GM12878 (cell line): ENCODE data around the gene PPP2R1B. TPM values are rescaled to one million over a fixed set of nuclear protein-coding genes. Genes with fewer than 3 reads are reported as not detected.

ENCODE experiments used
- ATAC-seq: fragments of 200-7000 bp; cut with Tn5 transposase; 3 replicates; pipeline ENCODE4 v1.9.1; 2020; ENCODE audit warnings: mild to moderate bottlenecking, moderate library complexity
- BruUV-seq: library from RNA; stranded (reverse); fragments of 400-500 nt; replicated peaks from 2 replicates; lab custom pipeline; 2021; lab: Mats Ljungman, UMichigan
- CTCF ChIA-PET: fragments of 300-600 bp; sonication (Branson Sonifier 250); formaldehyde crosslinking; extraction: SDS; loops from one replicate; lab custom pipeline; 2021; ENCODE audit warnings: inconsistent platforms; lab: Yijun Ruan, JAX
- POLR2A ChIA-PET: fragments of 350-600 bp; formaldehyde crosslinking; extraction: SDS; loops from one replicate; lab custom pipeline; 2021; ENCODE audit warnings: inconsistent platforms; lab: Charles Lee
- RAD21 ChIA-PET: fragments of 300-600 bp; sonication (Branson Sonifier 250); formaldehyde crosslinking; loops from one replicate; lab custom pipeline; 2023; ENCODE audit warnings: antibody characterized with exemption; ENCODE audit not compliant: unreplicated experiment; lab: Charles Lee
- SMC1A ChIA-PET: fragments of 300-600 bp; sonication (Branson Sonifier 250); formaldehyde crosslinking; loops from one replicate; lab custom pipeline; 2023; ENCODE audit not compliant: unreplicated experiment, uncharacterized antibody; lab: Charles Lee
- DNase-seq: peaks from one replicate; pipeline ENCODE4 v3.0.0-alpha.2; 2011; ENCODE audit warnings: low read depth, low spot score
- FAIRE-seq: peaks from 3 replicates; lab custom pipeline; 2011; peaks lifted over from hg19 to GRCh38; lab: Jason Lieb, UNC
- H2AFZ ChIP-seq: 2 replicates; pipeline ENCODE4 v1.6.0; 2011; ENCODE audit warnings: low read depth, low read length, control low read depth; ENCODE audit not compliant: control insufficient read depth
- H3K27ac ChIP-seq: 2 replicates; pipeline ENCODE4 v1.5.1; 2011; ENCODE audit warnings: control low read depth; ENCODE audit not compliant: control insufficient read depth, insufficient read depth
- H3K27me3 ChIP-seq, 2 experiments: replicated peaks in 1 of 2; 2 replicates each; pipeline versions ENCODE4 v1.6.0 to v1.6.1; 2011; ENCODE audit warnings: low read length in 1 of 2; ENCODE audit not compliant: control insufficient read depth in 2 of 2, insufficient read depth in 2 of 2
- H3K36me3 ChIP-seq, 2 experiments: 2 replicates each; pipeline ENCODE4 v1.5.1; 2011; ENCODE audit warnings: low read length in 1 of 2; ENCODE audit not compliant: control insufficient read depth in 2 of 2, insufficient read depth in 2 of 2
- H3K4me1 ChIP-seq: 2 replicates; pipeline ENCODE4 v1.6.1; 2011; ENCODE audit warnings: mild to moderate bottlenecking, low read length, moderate library complexity, mixed read lengths; ENCODE audit not compliant: control insufficient read depth, insufficient read depth
- H3K4me2 ChIP-seq: 2 replicates; pipeline ENCODE4 v1.6.0; 2011; ENCODE audit warnings: control low read depth; ENCODE audit not compliant: control insufficient read depth, insufficient read depth
- H3K4me3 ChIP-seq: fragments of 200-600 bp; sonication (generic); 2 replicates; pipeline ENCODE4 v1.5.1; 2016
- H3K79me2 ChIP-seq: 2 replicates; pipeline ENCODE4 v1.6.0; 2011; ENCODE audit warnings: low read length; ENCODE audit not compliant: control insufficient read depth, insufficient read depth
- H3K9ac ChIP-seq: 2 replicates; pipeline ENCODE4 v1.8.0; 2011; ENCODE audit warnings: low read length, control low read depth, mixed read lengths; ENCODE audit not compliant: control insufficient read depth, insufficient read depth
- H3K9me3 ChIP-seq: replicated peaks from 3 replicates; pipeline ENCODE4 v1.5.1; 2011; ENCODE audit warnings: mild to moderate bottlenecking, low read length; ENCODE audit not compliant: control insufficient read depth, insufficient read depth
- H4K20me1 ChIP-seq: 2 replicates; pipeline ENCODE4 v1.6.0; 2011; ENCODE audit not compliant: control insufficient read depth, insufficient read depth
- PAX5 ChIP-seq: IDR thresholded peaks from 2 replicates; pipeline ENCODE4 v1.6.1; 2011; ENCODE audit warnings: low read depth, low read length, borderline replicate concordance
- RB1 ChIP-seq: fragments of 450-650 bp; formaldehyde crosslinking; IDR thresholded peaks from 2 replicates; pipeline ENCODE4 v1.6.1; 2017; ENCODE audit warnings: mild to moderate bottlenecking, borderline replicate concordance
- RFX5 ChIP-seq: IDR thresholded peaks from 2 replicates; pipeline ENCODE4 v1.6.1; 2011; ENCODE audit warnings: low read depth, low read length, improper control_type of control experiment
- SMAD1 ChIP-seq: fragments of 450-650 bp; IDR thresholded peaks from 2 replicates; pipeline ENCODE4 v1.6.1; 2018; ENCODE audit warnings: mild to moderate bottlenecking, low read depth; ENCODE audit not compliant: partially characterized antibody
- WGBS: methylation state at CpG from one replicate; pipeline ENCODE4 v1.1.6; 2016; ENCODE audit warnings: low lambda C conversion rate; ENCODE audit not compliant: insufficient replicate concordance, insufficient coverage; ENCODE audit errors: missing lambda C conversion rate; 5-methylcytosine and 5-hydroxymethylcytosine counted together
- in situ Hi-C: fragments of 300-500 bp; cut with MboI; formaldehyde crosslinking; loops from 9 replicates; pipeline ENCODE4 v1.14.3; 2018; ENCODE audit warnings: mixed read lengths
- intact Hi-C: fragments of 100-400 bp; cut with micrococcal nuclease; formaldehyde crosslinking; loops from one replicate; pipeline ENCODE4 v1.14.2; 2022; ENCODE audit not compliant: unreplicated experiment
- polyA plus RNA-seq, 11 experiments: library from polyadenylated mRNA; depleted of rRNA in 4 of 11; unstranded in 6 of 11; stranded (reverse) in 5 of 11; fragments of >200 nt; fragmentation: Nextera tagmentation in 4 of 11; fragmentation: Illumina TruSeq in 1 of 11; extraction: Ambion mirVana in 4 of 11; extraction: Trizol in 1 of 11; gene quantifications; 1 replicate in 1 of 11; 2 replicates in 10 of 11; pipeline versions ENCODE4 v1.2.1 to v1.2.3, GENCODE V29; 2011 to 2016; ENCODE audit warnings: inconsistent platforms in 2 of 11, missing spikeins in 2 of 11, low read depth in 1 of 11
- total RNA-seq, 4 experiments: library from RNA; depleted of rRNA in 3 of 4; stranded (reverse); fragments of >200 nt in 3 of 4; fragmentation: Illumina TruSeq in 1 of 4; extraction: Trizol in 1 of 4; gene quantifications; 2 replicates each; pipeline versions ENCODE4 v1.2.1 to v1.2.3, GENCODE V29; 2013 to 2021
- TF ChIP-seq, protein P1 (sequence below): IDR thresholded peaks from 2 replicates; pipeline ENCODE4 v1.6.1; 2011; ENCODE audit warnings: low read depth, mild to moderate bottlenecking, low read length, moderate library complexity, borderline replicate concordance; ENCODE audit errors: extremely low read depth
- TF ChIP-seq, protein P2 (sequence below): IDR thresholded peaks from 2 replicates; pipeline ENCODE4 v1.6.1; 2012; ENCODE audit warnings: low read length, inconsistent platforms

The PPP2R1B gene
- total and polyA plus RNA-seq, 10 of the 15 experiments (the other 5 are each of a cell fraction or from before 2014, with no cell fraction given), result 26.6 to 68.2 (median 35.7) TPM

DNA sequence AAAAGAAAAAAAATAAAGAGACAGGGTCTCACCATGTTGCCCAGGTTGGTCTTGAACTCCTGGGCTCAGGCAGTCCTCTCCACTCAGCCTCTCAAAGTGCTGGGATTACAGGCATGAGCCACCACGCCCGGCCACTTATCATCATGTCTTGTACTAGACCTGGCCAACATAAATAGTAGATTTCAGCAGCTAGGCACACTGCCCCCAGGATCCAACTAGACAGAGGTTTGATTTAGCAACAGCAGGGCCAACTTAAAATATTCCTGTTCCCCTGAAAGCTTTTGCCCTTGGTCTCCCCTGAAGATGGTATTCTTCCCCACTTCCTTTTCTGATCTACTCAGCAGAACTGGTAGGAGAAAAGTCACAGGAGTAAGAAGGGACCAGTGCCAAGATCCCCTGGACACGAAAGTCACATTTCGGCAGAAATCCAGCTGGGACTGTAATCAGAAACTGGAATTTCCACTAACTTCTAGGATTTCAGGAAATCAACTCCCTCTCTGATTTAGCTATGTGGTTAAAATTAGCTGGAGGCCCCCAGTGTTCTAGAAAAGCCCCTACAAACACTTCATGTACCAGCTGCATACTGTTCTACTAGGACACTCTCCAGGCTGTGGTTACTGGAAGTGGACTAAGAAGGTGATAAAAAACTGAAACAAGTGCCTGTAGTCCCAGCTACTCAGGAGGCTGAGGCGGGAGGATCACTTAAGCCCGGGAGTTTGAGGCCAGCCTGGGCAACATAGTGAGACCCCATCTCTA lies 8.9 kb upstream of the PPP2R1B start:
- Histone ChIP-seq H3K36me3 (no peaks in the 10 kb centered on the region), H3K4me3 (no peak overlapping the region), H2AFZ (no peak overlapping the region), H4K20me1 (no peaks in the 10 kb centered on the region), H3K4me2 (no peak overlapping the region), H3K9ac (no peak overlapping the region), H3K79me2 (no peaks in the 10 kb centered on the region), H3K27ac (no peak overlapping the region), H3K27me3 (no peaks in the 10 kb centered on the region), H3K9me3 (no peaks in the 10 kb centered on the region), H3K4me1 (peaks cover 8% of the 10 kb centered on the region; the same call in 1 of the 2 replicates)
- in situ Hi-C loops (loop anchor here (5.0 kb wide), 1 partner anchor 173 kb away; the partner anchor contains the start of gene SIK2), intact Hi-C loops (loop anchor here (10.0 kb wide), 2 partner anchors 320 to 1490 kb away; no protein-coding TSS in a partner anchor)
- ChIA-PET RAD21 (interaction anchor here (3.0 to 5.9 kb wide), 6 partner anchors 10 to 172 kb away, joined by 15 to 136 read pairs (median 29); partner anchors contain the start of genes PPP2R1B and SIK2), CTCF (interaction anchor here (1.9 to 6.4 kb wide), 5 partner anchors 11 to 188 kb away, joined by 6 to 170 read pairs (median 94); partner anchors contain the start of genes PPP2R1B and SIK2), POLR2A (interaction anchor here (3.0 to 5.8 kb wide), 2 partner anchors 9 to 12 kb away, joined by 14 to 56 read pairs; partner anchors contain the start of gene PPP2R1B), SMC1A (interaction anchor here (0.9 to 6.0 kb wide), 8 partner anchors 9 to 188 kb away, joined by 3 to 154 read pairs (median 17); partner anchors contain the start of genes PPP2R1B and SIK2)
- WGBS, result 96% methylated on average over 6 of the region's 6 CpGs
- TF ChIP-seq, protein P1, sequence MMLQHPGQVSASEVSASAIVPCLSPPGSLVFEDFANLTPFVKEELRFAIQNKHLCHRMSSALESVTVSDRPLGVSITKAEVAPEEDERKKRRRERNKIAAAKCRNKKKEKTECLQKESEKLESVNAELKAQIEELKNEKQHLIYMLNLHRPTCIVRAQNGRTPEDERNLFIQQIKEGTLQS, result no peak
- no peak for TF ChIP-seq RB1
- no peak for DNase-seq
- no peak for FAIRE-seq
- ATAC-seq, result no peak
- no TSS peak for BruUV-seq

DNA sequence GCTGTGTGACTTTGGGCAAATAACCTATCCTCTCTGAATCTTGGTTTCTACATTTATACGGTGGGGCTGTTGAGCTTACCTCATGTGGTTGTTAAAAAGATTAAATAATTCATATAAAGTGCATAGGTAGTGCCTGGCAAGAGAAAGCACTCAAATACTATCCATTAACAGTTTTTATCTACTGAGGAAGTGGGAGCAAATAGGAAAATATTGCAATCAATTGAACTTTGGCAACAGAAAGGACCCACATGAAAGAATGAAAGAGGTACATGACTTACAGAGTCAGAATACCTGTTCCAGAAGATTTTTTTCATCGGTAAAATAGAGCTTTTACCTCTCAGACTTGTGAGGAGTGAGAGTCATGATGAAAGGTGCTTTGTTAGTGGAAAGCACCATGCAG lies 6.3 kb upstream of the PPP2R1B start:
- in situ Hi-C loops (no loop called here), intact Hi-C loops (loop anchor here (10.0 kb wide), 2 partner anchors 318 to 1488 kb away; no protein-coding TSS in a partner anchor)
- H3K27ac ChIP-seq, result no peak overlapping the region
- H4K20me1 ChIP-seq, result no peaks in the 10 kb centered on the region
- H3K4me1 ChIP-seq, result peaks cover 8% of the 10 kb centered on the region; the same call in 1 of the 2 replicates
- DNase-seq, result no peak
- no peaks in the 10 kb centered on the region for H3K9me3 ChIP-seq
- POLR2A ChIA-PET, result no interaction called here
- 97% methylated on average over 2 of the region's 2 CpGs for WGBS
- no peak for FAIRE-seq
- no peak overlapping the region for H3K4me3 ChIP-seq
- H2AFZ ChIP-seq, result no peak overlapping the region
- CTCF ChIA-PET, result interaction anchor here (0.6 to 1.7 kb wide), 5 partner anchors 8 to 492 kb away, joined by 3 to 6 read pairs (median 4); no protein-coding TSS in a partner anchor
- ATAC-seq, result no peak
- TF ChIP-seq RFX5 (no peak), SMAD1 (no peak), PAX5 (no peak)
- TF ChIP-seq, protein P2, sequence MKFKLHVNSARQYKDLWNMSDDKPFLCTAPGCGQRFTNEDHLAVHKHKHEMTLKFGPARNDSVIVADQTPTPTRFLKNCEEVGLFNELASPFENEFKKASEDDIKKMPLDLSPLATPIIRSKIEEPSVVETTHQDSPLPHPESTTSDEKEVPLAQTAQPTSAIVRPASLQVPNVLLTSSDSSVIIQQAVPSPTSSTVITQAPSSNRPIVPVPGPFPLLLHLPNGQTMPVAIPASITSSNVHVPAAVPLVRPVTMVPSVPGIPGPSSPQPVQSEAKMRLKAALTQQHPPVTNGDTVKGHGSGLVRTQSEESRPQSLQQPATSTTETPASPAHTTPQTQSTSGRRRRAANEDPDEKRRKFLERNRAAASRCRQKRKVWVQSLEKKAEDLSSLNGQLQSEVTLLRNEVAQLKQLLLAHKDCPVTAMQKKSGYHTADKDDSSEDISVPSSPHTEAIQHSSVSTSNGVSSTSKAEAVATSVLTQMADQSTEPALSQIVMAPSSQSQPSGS, result no peak
- TF ChIP-seq, all 136 proteins: peak for 0
- Histone ChIP-seq H3K4me2 (no peak overlapping the region), H3K27me3 (no peaks in the 10 kb centered on the region), H3K36me3 (no peaks in the 10 kb centered on the region), H3K79me2 (no peaks in the 10 kb centered on the region), H3K9ac (no peak overlapping the region)
- ChIA-PET RAD21 (no interaction called here), SMC1A (interaction anchor here (0.7 to 1.9 kb wide), 3 partner anchors 9 to 171 kb away, joined by 3 to 4 read pairs (median 3); no protein-coding TSS in a partner anchor)
- no TSS peak for BruUV-seq
